Mononuclear cell (primary cell): ENCODE data around the gene IFI6. TPM values are rescaled to one million over a fixed set of nuclear protein-coding genes. Genes with fewer than 3 reads are reported as not detected.
"Not testable (repeated sequence)": the region's sequence is repeated elsewhere in the genome, so short reads cannot be mapped to it uniquely, and the experiment has no call there.

ENCODE experiments used
- H3K27me3 ChIP-seq: 2 replicates; pipeline ENCODE4 v1.6.0; 2011; ENCODE audit warnings: low read length, control low read depth; ENCODE audit not compliant: insufficient read depth
- H3K4me1 ChIP-seq: 2 replicates; pipeline ENCODE4 v1.5.1; 2011; ENCODE audit warnings: mild to moderate bottlenecking, low read length, control low read depth; ENCODE audit not compliant: insufficient read depth
- H3K4me3 ChIP-seq: 2 replicates; pipeline ENCODE4 v1.5.1; 2011; ENCODE audit warnings: mild to moderate bottlenecking, low read length, moderate library complexity
- H3K9me3 ChIP-seq: 2 replicates; pipeline ENCODE4 v1.5.1; 2011; ENCODE audit warnings: low read depth, mild to moderate bottlenecking, control low read depth, low read length
- total RNA-seq: library from RNA; depleted of rRNA; stranded (reverse); fragments of >200 nt; gene quantifications from one replicate; pipeline ENCODE4 v1.2.3, GENCODE V29; 2012

Gene IFI6
- total RNA-seq, 1 donor: 85.6 TPM

- H3K9me3 ChIP-seq: no peaks in the 10 kb centered on the region
- H3K4me3 ChIP-seq: no peak overlapping the region
- H3K4me1 ChIP-seq: peaks cover 43% of the 10 kb centered on the region
- no peaks in the 10 kb centered on the region for H3K27me3 ChIP-seq
These were observed 23.2 kb downstream of the IFI6 start for GRCh38 chr1:27648602-27649305.

- peaks cover 40% of the 10 kb centered on the region for H3K4me1 ChIP-seq
- no peaks in the 10 kb centered on the region for H3K27me3 ChIP-seq
- H3K9me3 ChIP-seq: no peaks in the 10 kb centered on the region
- H3K4me3 ChIP-seq: no peak overlapping the region
These were observed 24.7 kb downstream of the IFI6 start for GRCh38 chr1:27647328-27647727.

DNA sequence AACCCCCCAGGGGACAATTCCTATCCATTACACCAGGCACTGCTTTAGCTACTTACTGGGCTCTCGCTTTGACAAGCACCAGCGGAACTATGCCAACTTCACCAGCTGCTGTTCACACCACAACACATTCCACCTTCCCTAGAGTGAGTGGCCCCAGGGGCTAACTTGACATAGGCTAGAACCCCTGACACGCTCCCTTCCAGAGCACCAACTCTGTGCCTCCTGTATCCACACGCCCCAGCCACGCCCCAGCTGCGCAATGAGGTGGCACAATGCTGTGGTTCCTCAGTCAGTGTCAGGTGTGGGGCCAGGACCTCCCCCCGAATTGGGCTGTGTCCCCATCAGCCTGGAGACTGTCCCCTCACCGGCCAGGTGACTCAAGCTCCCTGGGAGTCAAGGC lies 25.3 kb downstream of the IFI6 start:
- H3K9me3 ChIP-seq: no peaks in the 10 kb centered on the region
- H3K4me1 ChIP-seq: peaks cover 38% of the 10 kb centered on the region
- H3K4me3 ChIP-seq: no peak overlapping the region
- no peaks in the 10 kb centered on the region for H3K27me3 ChIP-seq

DNA sequence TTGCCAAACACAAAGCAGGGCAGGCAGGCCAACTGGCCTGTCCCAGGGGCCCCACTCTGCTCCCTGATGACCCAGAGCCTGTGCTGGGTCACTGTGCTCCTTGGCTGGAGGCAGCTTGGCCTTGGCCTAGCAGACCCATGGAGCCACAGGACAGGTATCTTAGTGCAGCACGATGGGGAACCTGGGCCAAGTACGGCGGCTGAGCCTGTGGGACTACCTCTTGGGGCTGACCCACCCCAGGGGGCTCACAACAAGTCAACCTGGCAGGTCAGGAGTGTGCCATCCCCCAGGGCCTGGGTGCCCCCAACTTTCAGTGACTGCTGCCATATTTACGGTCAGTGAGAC lies 26.9 kb downstream of the IFI6 start:
- Histone ChIP-seq H3K9me3 (no peaks in the 10 kb centered on the region), H3K4me3 (no peak overlapping the region), H3K4me1 (peaks cover 33% of the 10 kb centered on the region), H3K27me3 (no peaks in the 10 kb centered on the region)

DNA sequence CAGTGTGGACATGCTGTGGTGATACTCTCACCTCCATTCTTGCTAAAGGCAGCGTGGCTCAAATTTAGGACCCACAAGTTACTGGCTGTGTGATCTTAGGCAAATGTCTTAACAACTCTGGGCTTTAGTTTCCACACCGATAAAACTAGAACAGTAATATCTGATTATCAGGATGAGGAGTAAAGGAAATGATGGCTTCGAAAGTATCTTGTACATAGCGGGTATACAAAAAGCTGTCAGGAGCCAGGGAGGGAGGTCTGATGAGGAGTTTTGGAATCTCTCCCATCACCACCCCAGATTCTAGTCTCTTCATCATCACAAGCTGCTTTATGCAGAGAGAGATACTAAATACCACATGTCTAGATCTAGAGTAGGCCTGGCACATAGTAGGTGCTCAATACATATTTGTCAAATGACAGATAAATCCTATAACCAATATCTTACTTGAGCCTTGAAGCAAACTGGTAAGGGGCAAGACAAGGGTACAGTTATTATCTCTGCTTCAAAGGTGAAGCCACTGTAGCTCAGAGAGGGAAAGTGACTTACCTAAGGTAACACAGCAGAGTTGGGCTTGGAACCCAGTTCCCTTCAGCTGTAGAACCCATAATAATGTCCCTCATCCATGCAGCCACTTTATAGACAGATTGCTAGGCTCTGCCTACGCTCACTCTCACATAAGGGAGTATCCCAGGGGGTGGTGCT lies 27.5 kb downstream of the IFI6 start:
- Histone ChIP-seq H3K27me3 (no peaks in the 10 kb centered on the region), H3K4me1 (peaks cover 32% of the 10 kb centered on the region), H3K9me3 (no peaks in the 10 kb centered on the region), H3K4me3 (no peak overlapping the region)

DNA sequence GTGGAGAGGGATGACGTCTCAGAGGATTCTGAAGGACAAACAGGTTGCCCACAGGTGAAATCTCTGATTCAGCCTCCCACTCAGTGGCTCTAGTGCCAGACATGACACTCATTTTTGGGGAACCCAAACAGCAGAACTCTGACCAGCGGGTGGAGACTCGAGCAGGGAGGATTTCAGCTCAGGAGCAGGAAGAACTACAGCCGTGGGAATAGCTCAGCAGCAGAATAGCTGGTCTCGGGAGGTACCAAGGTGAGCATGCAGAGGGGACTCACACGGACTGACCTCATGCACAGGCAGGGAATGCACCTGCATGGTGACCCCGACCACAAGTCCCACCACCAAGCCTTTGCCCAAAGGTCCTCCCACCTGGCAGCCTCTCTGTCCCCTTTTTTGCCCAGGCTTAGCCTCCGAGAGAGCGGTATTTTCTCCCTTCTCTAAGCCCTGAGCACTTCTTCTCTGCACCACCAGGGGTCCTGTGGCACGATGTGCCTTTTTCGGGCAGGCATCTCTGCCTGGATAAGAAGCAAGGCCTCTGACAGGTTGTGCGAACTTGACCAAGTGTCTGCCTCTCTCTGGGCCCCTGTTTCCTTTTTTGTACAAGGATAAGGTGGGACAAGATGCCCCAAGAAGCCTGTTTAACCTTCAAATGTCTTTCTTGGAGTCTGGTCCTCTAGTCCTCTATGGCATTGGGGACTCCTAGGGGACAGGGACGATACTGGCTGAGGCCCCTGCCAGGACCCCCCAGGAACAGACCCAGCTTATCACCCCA lies 28.2 kb downstream of the IFI6 start:
- no peaks in the 10 kb centered on the region for H3K27me3 ChIP-seq
- no peaks in the 10 kb centered on the region for H3K9me3 ChIP-seq
- H3K4me1 ChIP-seq: peaks cover 32% of the 10 kb centered on the region
- no peak overlapping the region for H3K4me3 ChIP-seq

DNA sequence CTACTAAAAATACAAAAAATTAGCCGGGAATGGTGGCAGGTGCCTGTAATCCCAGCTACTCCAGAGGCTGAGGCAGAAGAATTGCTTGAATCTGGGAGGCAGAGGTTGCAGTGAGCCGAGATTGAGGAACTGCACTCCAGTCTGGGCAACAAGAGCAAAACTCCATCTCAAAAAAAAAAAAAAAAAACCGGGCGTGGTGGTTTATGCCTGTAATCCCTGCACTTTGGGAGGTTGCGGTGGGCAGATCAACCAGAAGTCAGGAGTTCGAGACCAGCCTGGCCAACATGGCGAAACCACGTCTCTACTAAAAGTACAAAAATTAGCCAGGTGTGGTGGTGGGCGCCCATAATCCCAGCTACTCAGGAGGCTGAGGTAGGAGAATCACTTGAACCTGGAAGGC lies 31.5 kb downstream of the IFI6 start:
- H3K4me1 ChIP-seq: peaks cover 49% of the 10 kb centered on the region
- not testable (repeated sequence) for H3K27me3 ChIP-seq, H3K4me3 ChIP-seq, H3K9me3 ChIP-seq

DNA sequence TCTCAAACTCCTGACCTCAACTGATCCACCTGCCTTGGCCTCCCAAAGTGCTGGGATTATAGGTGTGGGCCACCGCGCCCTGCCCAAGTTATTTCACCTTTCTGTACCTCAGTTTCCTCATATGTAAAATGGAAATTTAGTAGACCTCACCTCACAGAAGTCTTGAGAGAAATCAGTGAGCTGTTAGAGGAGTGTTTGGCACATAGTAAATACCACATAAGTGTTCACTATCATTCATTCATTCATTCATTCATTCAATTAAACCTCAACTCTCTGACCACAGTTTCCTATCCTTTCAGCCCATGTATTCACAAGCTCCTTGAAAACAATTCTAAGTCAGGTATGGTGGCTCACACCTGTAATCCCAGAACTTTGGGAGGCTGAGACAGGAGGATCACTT lies 33.2 kb downstream of the IFI6 start:
- no peaks in the 10 kb centered on the region for H3K9me3 ChIP-seq
- H3K27me3 ChIP-seq: no peaks in the 10 kb centered on the region
- H3K4me1 ChIP-seq: peaks cover 57% of the 10 kb centered on the region
- H3K4me3 ChIP-seq: no peak overlapping the region

- Histone ChIP-seq H3K9me3 (no peaks in the 10 kb centered on the region), H3K4me3 (no peak overlapping the region), H3K4me1 (peaks cover 58% of the 10 kb centered on the region), H3K27me3 (no peaks in the 10 kb centered on the region)
These were observed 33.8 kb downstream of the IFI6 start for GRCh38 chr1:27638047-27638734.

GRCh38 chr1:27635396-27636142 lies 36.4 kb downstream of the IFI6 start:
- peak overlapping the region; percentile 81 for H3K4me3 ChIP-seq
- H3K4me1 ChIP-seq: peaks cover 77% of the 10 kb centered on the region
- H3K9me3 ChIP-seq: no peaks in the 10 kb centered on the region
- H3K27me3 ChIP-seq: no peaks in the 10 kb centered on the region

- Histone ChIP-seq H3K27me3 (no peaks in the 10 kb centered on the region), H3K4me1 (peaks cover 82% of the 10 kb centered on the region), H3K9me3 (no peaks in the 10 kb centered on the region), H3K4me3 (peak within 1 kb of the TSS; percentile 81)
These were observed 37.0 kb downstream of the IFI6 start, which contains the start of gene FGR for GRCh38 chr1:27634985-27635367. FGR (minus strand) TSS chr1:27635185; CDS start chr1:27623916, 11,269 bp downstream.

DNA sequence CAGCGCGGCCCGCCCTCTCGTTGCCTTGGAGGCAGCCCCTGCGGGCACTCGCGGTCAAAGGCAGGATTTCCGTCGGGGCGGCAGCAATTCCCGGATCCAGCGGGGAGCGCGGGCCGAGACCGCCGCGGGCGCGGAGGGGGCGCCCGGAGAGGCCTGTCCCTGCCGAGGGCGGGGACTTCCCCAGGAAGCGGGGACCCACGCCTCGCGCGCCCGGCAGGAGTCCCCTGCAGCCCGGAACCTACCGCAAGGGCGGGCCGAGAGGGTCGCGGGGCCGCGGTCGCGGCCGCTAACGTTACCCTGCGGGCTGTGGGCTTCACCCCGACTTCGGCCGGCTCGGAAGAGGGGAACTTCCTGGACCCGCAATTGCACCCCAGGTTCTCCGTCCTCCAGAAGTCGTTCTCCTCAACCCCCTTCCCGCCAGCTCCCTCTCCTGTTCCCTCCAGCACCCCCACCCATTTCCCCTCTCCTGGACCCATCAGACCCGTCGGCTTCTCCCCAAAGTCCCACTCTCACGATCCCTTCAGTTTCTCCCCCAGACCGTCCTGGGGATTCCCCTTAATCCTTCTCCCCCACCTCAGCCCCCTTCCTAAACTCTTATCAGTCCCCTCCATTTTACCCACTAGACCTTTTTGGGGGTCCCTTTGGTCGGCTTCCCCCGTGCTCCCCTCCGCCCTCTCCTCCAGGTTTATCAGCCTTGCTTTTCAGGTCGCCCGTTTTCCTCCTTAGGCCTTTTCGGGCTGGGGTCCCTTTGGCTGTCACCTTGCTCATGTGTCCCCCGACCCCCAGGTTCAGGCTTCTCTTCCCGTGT lies 37.6 kb downstream of the IFI6 start:
- H3K9me3 ChIP-seq: no peaks in the 10 kb centered on the region
- H3K4me1 ChIP-seq: peaks cover 88% of the 10 kb centered on the region
- no peaks in the 10 kb centered on the region for H3K27me3 ChIP-seq
- peak overlapping the region; percentile 81 for H3K4me3 ChIP-seq

DNA sequence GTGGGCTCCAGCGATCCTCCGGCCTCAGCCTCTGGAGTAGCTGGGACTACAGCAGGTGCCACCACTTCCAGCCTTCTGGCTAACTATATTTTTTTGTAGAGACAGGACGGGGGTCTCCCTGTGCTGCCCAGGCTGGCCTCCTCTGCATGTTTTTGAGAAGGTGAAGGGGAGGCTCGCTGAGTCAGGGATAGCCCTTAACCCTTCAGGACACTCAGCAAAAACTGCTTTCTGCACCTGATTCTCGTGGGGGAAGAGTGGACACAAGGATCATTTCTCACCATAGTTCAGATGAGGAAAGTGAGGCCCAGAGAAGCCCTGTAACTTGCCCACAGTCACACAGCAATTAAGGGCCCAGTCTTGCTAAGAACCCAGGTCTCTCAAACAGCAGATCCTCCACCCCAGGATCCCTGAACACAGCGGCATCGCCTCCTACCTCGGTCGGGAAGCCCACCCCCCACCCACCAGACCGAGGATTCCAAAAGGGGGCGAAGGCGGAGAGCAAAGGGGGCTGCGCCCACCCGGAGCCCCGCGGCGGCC lies 38.3 kb downstream of the IFI6 start:
- Histone ChIP-seq H3K9me3 (no peaks in the 10 kb centered on the region), H3K4me3 (peak overlapping the region; percentile 81), H3K4me1 (peaks cover 95% of the 10 kb centered on the region), H3K27me3 (no peaks in the 10 kb centered on the region)

DNA sequence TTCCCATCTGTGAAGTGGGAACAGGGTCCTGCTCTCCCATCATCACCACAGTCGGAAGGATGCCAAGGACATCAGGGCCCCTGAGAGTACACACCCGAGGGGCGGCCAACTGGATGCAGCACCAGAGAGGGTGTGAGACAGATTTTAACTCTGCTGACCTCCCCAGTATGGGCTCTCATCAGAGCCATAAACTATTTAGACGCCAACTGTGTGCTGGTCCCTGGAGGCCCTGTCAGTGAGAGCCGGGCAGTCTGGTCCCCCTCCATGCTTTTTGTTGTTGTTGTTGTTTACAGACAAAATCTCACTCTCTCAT lies 38.7 kb downstream of the IFI6 start:
- Histone ChIP-seq H3K4me3 (peak overlapping the region; percentile 81), H3K27me3 (no peaks in the 10 kb centered on the region), H3K4me1 (peaks cover 98% of the 10 kb centered on the region), H3K9me3 (no peaks in the 10 kb centered on the region)
